Breast epithelium (tissue), 4 donors: ENCODE results near the gene IL9R. TPM values are rescaled to one million over a fixed set of nuclear protein-coding genes. Genes with fewer than 3 reads are reported as not detected.

ENCODE experiments used
- DNase-seq, 2 donors: peaks; one replicate each; pipeline ENCODE4 v3.0.0-alpha.2; 2019; ENCODE audit warnings: low spot score in 2 of 2
- H3K27ac ChIP-seq, 2 donors: fragments of 200-600 bp; sonication (generic) in 1 of 2; one replicate each; pipeline ENCODE4 v1.5.1; 2016 to 2019; ENCODE audit warnings: mild to moderate bottlenecking in 1 of 2
- H3K27me3 ChIP-seq, 2 donors: fragments of 200-600 bp; sonication (generic) in 1 of 2; one replicate each; pipeline versions ENCODE4 v1.5.1 to v1.6.0; 2017 to 2019; ENCODE audit warnings: control low read depth in 1 of 2, mild to moderate bottlenecking in 1 of 2
- H3K36me3 ChIP-seq: fragments of 200-600 bp; one replicate; pipeline ENCODE4 v1.5.1; 2019
- H3K4me1 ChIP-seq, 2 donors: fragments of 200-600 bp; sonication (generic); one replicate each; pipeline ENCODE4 v1.5.1; 2016 to 2019; ENCODE audit warnings: control low read depth in 1 of 2
- H3K4me3 ChIP-seq, 3 donors: fragments of 200-600 bp; sonication (generic); 1 replicate in 2 of 3; 2 replicates in 1 of 3; pipeline ENCODE4 v1.5.1; 2016 to 2019; ENCODE audit warnings: mild to moderate bottlenecking in 3 of 3, moderate library complexity in 2 of 3
- H3K9me3 ChIP-seq, 2 donors: fragments of 200-600 bp; sonication (generic) in 1 of 2; one replicate each; pipeline ENCODE4 v1.5.1; 2016 to 2019; ENCODE audit warnings: control low read depth in 1 of 2
- POLR2A ChIP-seq: fragments of 450-650 bp; IDR thresholded peaks from one replicate; pipeline ENCODE4 v1.6.1; 2016; ENCODE audit warnings: antibody characterized with exemption, mild to moderate bottlenecking, moderate library complexity
- POLR2AphosphoS5 ChIP-seq, 3 donors: sonication (generic); formaldehyde crosslinking; IDR thresholded peaks; one replicate each; pipeline ENCODE4 v1.6.1; 2017; ENCODE audit warnings: antibody characterized with exemption in 3 of 3
- intact Hi-C: fragments of 100-400 bp; cut with DNase I; formaldehyde crosslinking; loops from one replicate; pipeline ENCODE4 v1.15.1; 2023; ENCODE audit warnings: low total_unique reads
- total RNA-seq, 3 donors: library from RNA; depleted of rRNA; stranded (reverse); fragments of >200 nt; gene quantifications; one replicate each; pipeline ENCODE4 v1.1.0, GENCODE V29; 2016
- TF ChIP-seq, protein P1 (sequence below), 3 donors: fragments of 450-650 bp; IDR thresholded peaks; one replicate each; pipeline ENCODE4 v1.5.1; 2016 to 2017; ENCODE audit warnings: antibody characterized with exemption in 3 of 3, mild to moderate bottlenecking in 3 of 3, moderate library complexity in 3 of 3

IL9R gene
- total RNA-seq, 3 donors from 2014 or later = 0.16 to 0.44 (median 0.33) TPM

DNA sequence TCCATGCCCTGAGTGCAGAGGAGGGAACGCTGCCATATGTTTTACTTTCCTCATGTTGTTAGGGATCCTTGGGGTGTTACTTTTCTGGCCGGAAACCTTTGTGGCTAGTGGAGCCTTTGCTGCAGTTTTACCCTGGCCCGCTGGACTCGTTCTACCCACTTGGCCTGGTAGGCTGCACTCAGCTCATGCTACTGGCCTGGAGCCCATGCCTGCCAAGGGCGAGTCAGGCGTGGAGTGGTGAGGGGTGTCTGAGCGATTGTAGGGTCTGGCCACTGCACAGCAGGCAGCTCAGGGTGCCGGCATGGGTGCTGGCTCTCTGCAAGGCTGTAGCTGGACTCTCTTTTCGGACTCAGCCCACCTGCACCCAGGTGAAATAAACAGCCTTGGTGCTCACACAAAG, 41.4 kb upstream of the IL9R start:
- intact Hi-C loops = no loop called here
- Histone ChIP-seq H3K9me3 (no peaks in the 10 kb centered on the region), H3K27me3 (no peaks in the 10 kb centered on the region), H3K4me3 (no peak overlapping the region), H3K4me1 (no peaks in the 10 kb centered on the region), H3K27ac (no peak overlapping the region), H3K36me3 (no peaks in the 10 kb centered on the region)
- TF ChIP-seq, protein P1, sequence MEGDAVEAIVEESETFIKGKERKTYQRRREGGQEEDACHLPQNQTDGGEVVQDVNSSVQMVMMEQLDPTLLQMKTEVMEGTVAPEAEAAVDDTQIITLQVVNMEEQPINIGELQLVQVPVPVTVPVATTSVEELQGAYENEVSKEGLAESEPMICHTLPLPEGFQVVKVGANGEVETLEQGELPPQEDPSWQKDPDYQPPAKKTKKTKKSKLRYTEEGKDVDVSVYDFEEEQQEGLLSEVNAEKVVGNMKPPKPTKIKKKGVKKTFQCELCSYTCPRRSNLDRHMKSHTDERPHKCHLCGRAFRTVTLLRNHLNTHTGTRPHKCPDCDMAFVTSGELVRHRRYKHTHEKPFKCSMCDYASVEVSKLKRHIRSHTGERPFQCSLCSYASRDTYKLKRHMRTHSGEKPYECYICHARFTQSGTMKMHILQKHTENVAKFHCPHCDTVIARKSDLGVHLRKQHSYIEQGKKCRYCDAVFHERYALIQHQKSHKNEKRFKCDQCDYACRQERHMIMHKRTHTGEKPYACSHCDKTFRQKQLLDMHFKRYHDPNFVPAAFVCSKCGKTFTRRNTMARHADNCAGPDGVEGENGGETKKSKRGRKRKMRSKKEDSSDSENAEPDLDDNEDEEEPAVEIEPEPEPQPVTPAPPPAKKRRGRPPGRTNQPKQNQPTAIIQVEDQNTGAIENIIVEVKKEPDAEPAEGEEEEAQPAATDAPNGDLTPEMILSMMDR (IDR thresholded peaks at IDR 0.05) = no peak
- TF ChIP-seq POLR2A (no peak), POLR2AphosphoS5 (IDR thresholded peaks at IDR 0.05) (no peak)
- no peak for DNase-seq

DNA sequence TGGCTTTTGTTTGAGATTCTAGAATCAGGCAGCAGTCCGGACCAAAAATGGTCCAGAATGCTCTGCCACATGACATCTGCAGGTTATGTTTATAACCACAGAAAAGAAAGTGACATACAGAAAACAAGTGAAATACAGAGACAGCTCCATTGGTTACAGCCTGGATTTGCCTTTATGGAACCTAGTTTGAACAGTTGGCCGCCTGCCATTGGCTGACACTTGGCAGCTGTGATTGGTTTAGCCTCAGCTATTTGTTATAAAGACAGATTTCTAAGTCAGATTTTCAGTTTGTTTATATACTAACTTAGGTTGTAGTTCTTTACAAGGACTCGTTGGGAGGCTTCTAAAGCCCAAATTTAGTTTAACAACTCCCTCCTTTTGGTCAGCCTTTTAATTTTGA, 40.8 kb upstream of the IL9R start:
- Histone ChIP-seq H3K9me3 (no peaks in the 10 kb centered on the region), H3K27me3 (no peaks in the 10 kb centered on the region), H3K27ac (no peak overlapping the region), H3K4me3 (no peak overlapping the region), H3K36me3 (no peaks in the 10 kb centered on the region), H3K4me1 (no peaks in the 10 kb centered on the region)
- TF ChIP-seq POLR2AphosphoS5 (IDR thresholded peaks at IDR 0.05) (no peak), POLR2A (no peak)
- TF ChIP-seq, protein P1 (IDR thresholded peaks at IDR 0.05) = no peak
- intact Hi-C loops = no loop called here
- no peak for DNase-seq

DNA sequence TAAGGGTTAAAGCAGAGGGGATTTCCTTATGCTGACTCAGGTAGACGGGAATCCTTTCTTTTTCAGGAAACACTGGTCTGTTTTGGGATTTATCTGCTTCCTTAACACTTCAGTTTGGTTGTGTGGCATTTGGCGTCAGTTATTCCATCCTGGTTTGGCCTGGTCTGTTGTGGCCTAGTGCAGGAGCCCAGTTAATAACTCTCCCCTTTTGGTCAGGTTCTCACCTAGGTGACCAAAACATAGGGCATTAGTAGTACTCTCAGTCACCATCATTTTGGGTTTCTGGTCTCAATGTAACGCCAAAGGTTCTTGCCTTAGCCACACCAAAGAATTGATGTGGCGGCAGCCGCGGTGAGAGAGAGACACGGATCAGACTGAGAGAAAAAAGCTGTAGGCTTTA, 39.7 kb upstream of the IL9R start:
- TF ChIP-seq POLR2A (no peak), POLR2AphosphoS5 (IDR thresholded peaks at IDR 0.05) (no peak)
- TF ChIP-seq, protein P1 (IDR thresholded peaks at IDR 0.05) = no peak
- Histone ChIP-seq H3K27ac (no peak overlapping the region), H3K9me3 (no peaks in the 10 kb centered on the region), H3K36me3 (no peaks in the 10 kb centered on the region), H3K4me1 (no peaks in the 10 kb centered on the region), H3K4me3 (no peak overlapping the region), H3K27me3 (no peaks in the 10 kb centered on the region)
- DNase-seq = no peak
- intact Hi-C loops = no loop called here

DNA sequence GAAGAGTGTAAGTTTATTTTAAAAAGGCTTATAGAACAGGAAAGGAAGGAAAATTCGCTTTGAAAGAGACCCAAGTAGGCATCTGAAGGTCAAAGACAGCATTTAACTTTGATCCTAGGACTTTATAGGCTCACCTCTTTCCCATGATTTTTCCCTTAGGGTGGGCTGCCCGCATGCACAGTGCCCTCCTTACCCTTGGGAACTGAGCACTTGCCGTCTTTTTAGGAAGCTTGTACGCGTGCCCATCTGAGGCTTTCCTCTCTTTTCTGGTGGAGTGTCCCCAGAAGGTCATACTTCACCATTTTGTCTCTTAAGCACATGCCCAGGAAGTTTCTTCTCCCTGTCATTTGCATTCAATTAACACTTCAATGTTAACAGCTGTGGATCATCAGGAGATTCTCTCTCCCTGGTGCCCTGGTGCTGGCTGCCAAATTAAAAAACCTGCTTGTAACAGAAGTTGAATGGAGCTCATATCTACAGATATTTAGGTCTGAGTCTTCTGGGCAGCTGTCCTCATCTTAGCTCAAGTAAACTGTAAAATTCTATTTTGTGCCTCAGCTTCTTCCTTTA, 38.4 kb upstream of the IL9R start:
- no peak for TF ChIP-seq POLR2A
- no peak for TF ChIP-seq POLR2AphosphoS5 (IDR thresholded peaks at IDR 0.05)
- TF ChIP-seq, protein P1 (IDR thresholded peaks at IDR 0.05) = no peak
- intact Hi-C loops = no loop called here
- H3K27ac ChIP-seq = no peak overlapping the region
- H3K9me3 ChIP-seq = peaks cover 0 to 10% of the 10 kb centered on the region in 2 donors
- no peak for DNase-seq
- no peaks in the 10 kb centered on the region for H3K27me3 ChIP-seq
- H3K36me3 ChIP-seq = no peaks in the 10 kb centered on the region
- no peaks in the 10 kb centered on the region for H3K4me1 ChIP-seq
- H3K4me3 ChIP-seq = no peak overlapping the region

DNA sequence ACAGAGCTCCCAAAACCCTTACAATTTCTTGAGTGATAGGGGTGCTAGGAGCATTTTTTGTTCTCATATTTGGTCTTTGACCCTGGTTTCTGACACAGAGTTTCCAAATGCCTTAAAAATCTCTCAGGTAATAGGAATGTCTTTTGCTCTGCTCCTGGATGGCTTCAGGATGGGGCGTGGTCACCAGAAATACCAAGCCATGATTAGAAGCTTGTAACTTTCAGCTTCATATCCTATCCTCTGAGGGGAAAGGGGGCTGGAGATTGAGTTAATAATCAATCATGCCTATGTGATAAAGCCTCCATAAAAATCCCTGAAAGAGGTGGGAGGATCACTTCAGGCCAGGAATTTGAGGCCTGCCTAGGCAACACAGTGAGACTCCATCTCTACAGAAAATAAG, 34.6 kb upstream of the IL9R start:
- H3K4me1 ChIP-seq = no peaks in the 10 kb centered on the region
- H3K9me3 ChIP-seq = peaks cover 0 to 13% of the 10 kb centered on the region in 2 donors
- TF ChIP-seq, protein P1 (IDR thresholded peaks at IDR 0.05) = no peak
- TF ChIP-seq POLR2AphosphoS5 (IDR thresholded peaks at IDR 0.05) = no peak
- no peak for TF ChIP-seq POLR2A
- H3K4me3 ChIP-seq = no peak overlapping the region
- intact Hi-C loops = no loop called here
- H3K36me3 ChIP-seq = no peaks in the 10 kb centered on the region
- no peak overlapping the region for H3K27ac ChIP-seq
- no peaks in the 10 kb centered on the region for H3K27me3 ChIP-seq
- no peak for DNase-seq
